Ascending aorta (tissue), 2 donors: ENCODE measurements around the gene ENO2. TPM values are rescaled to one million over a fixed set of nuclear protein-coding genes. Genes with fewer than 3 reads are reported as not detected.
"Not testable (repeated sequence)": the region's sequence is repeated elsewhere in the genome, so short reads cannot be mapped to it uniquely, and the experiment has no call there.

Source experiments
- DNase-seq, 2 donors: peaks; one replicate each; pipeline ENCODE4 v3.0.0-alpha.2; 2019; ENCODE audit warnings: low spot score in 2 of 2
- H3K27ac ChIP-seq, 2 donors: fragments of 200-600 bp; sonication (generic); one replicate each; pipeline ENCODE4 v1.5.1; 2016 to 2017; ENCODE audit warnings: mild to moderate bottlenecking in 1 of 2
- H3K27me3 ChIP-seq: fragments of 200-600 bp; sonication (generic); one replicate; pipeline ENCODE4 v1.5.1; 2017
- H3K36me3 ChIP-seq, 2 donors: fragments of 200-600 bp; sonication (generic); one replicate each; pipeline ENCODE4 v1.5.1; 2016
- H3K4me1 ChIP-seq, 2 donors: fragments of 200-600 bp; sonication (generic); one replicate each; pipeline ENCODE4 v1.5.1; 2016 to 2017; ENCODE audit warnings: mild to moderate bottlenecking in 1 of 2
- H3K4me3 ChIP-seq, 2 donors: fragments of 200-600 bp; sonication (generic); one replicate each; pipeline ENCODE4 v1.5.1; 2016 to 2017; ENCODE audit warnings: mild to moderate bottlenecking in 1 of 2
- H3K9me3 ChIP-seq, 2 donors: fragments of 200-600 bp; sonication (generic); one replicate each; pipeline ENCODE4 v1.5.1; 2016
- intact Hi-C: fragments of 100-400 bp; cut with DNase I; formaldehyde crosslinking; loops from one replicate; pipeline ENCODE4 v1.15.1; 2023
- total RNA-seq: library from RNA; depleted of rRNA; stranded (reverse); fragments of >200 nt; gene quantifications from one replicate; pipeline ENCODE4 v1.1.0, GENCODE V29; 2016
- TF ChIP-seq, protein P1 (sequence below), 3 experiments: fragments of 200-600 bp in 2 of 3; fragments of 450-650 bp in 1 of 3; sonication (generic) in 2 of 3; IDR thresholded peaks; one replicate each; pipeline ENCODE4 v1.5.1; 2016 to 2019; ENCODE audit warnings: antibody characterized with exemption in 3 of 3, mild to moderate bottlenecking in 1 of 3, moderate library complexity in 1 of 3

The ENO2 gene
- total RNA-seq, 1 donor from 2014 or later: 30.3 TPM

DNA sequence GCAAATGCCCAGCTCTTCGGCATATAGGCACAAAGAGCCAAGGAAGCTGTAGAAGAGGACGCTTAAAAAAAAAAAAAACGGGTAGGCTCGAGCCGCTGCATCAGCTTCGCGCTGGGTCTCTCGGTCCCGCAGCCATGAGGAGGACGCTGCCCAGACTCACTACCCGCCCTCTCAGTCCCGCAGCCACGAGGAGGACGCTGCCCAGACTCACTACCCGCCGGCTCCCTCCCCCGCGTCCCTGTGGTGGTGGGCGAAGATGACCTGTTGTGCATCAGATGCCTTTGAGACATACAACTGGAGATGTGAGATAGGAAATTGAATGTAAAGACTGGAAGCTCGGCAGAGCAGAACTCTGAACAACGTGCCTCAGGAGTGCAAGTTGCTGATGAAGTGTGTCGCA lies 29.8 kb upstream of the ENO2 start:
- H3K27ac ChIP-seq: no peak overlapping the region
- intact Hi-C loops: no loop called here
- TF ChIP-seq, protein P1, sequence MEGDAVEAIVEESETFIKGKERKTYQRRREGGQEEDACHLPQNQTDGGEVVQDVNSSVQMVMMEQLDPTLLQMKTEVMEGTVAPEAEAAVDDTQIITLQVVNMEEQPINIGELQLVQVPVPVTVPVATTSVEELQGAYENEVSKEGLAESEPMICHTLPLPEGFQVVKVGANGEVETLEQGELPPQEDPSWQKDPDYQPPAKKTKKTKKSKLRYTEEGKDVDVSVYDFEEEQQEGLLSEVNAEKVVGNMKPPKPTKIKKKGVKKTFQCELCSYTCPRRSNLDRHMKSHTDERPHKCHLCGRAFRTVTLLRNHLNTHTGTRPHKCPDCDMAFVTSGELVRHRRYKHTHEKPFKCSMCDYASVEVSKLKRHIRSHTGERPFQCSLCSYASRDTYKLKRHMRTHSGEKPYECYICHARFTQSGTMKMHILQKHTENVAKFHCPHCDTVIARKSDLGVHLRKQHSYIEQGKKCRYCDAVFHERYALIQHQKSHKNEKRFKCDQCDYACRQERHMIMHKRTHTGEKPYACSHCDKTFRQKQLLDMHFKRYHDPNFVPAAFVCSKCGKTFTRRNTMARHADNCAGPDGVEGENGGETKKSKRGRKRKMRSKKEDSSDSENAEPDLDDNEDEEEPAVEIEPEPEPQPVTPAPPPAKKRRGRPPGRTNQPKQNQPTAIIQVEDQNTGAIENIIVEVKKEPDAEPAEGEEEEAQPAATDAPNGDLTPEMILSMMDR (IDR thresholded peaks at IDR 0.05): no peak

GRCh38 chr12:6886206-6886999 lies 28.0 kb upstream of the ENO2 start:
- H3K27ac ChIP-seq, DNase-seq, H3K4me3 ChIP-seq, intact Hi-C loops, H3K4me1 ChIP-seq, H3K27me3 ChIP-seq, H3K9me3 ChIP-seq: not testable (repeated sequence)
- peaks cover 12 to 23% of the 10 kb centered on the region in 2 donors for H3K36me3 ChIP-seq

More for the DNA sequence above, 29.8 kb upstream of the ENO2 start:
- Histone ChIP-seq H3K9me3 (no peaks in the 10 kb centered on the region), H3K4me1 (no peaks in the 10 kb centered on the region), H3K27me3 (no peaks in the 10 kb centered on the region), H3K36me3 (peaks cover 12 to 23% of the 10 kb centered on the region in 2 donors), H3K4me3 (no peak overlapping the region)
- no peak for DNase-seq

DNA sequence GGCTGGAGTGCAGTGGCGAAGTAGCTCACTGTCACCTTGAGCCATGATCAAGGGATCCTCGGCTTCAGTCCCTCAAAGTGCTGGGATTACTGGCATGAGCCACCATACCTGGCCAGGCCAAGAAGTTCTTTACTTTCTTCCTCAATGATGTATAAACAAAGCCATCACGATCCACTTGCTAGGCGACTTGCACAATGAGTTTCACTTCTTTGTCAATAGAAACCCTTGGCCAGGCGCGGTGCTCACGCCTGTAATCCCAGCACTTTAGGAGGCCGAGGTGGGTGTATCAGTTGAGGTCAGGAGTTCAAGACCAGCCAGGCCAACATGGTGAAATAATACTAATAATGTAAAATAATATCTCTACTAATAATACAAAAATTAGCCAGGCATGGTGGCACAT lies 26.9 kb upstream of the ENO2 start:
- Histone ChIP-seq H3K4me1 (peaks cover 0 to 6% of the 10 kb centered on the region in 2 donors), H3K36me3 (peaks cover 12 to 23% of the 10 kb centered on the region in 2 donors), H3K27ac (no peak overlapping the region), H3K4me3 (no peak overlapping the region), H3K9me3 (no peaks in the 10 kb centered on the region), H3K27me3 (no peaks in the 10 kb centered on the region)
- DNase-seq: no peak
- intact Hi-C loops: no loop called here
- TF ChIP-seq, protein P1 (IDR thresholded peaks at IDR 0.05): no peak

GRCh38 chr12:6888360-6888759 lies 26.0 kb upstream of the ENO2 start:
- Histone ChIP-seq H3K27ac (no peak overlapping the region), H3K27me3 (no peaks in the 10 kb centered on the region), H3K36me3 (peaks cover 10 to 23% of the 10 kb centered on the region in 2 donors), H3K4me3 (no peak overlapping the region), H3K9me3 (no peaks in the 10 kb centered on the region), H3K4me1 (peaks cover 0 to 6% of the 10 kb centered on the region in 2 donors)
- TF ChIP-seq, protein P1 (IDR thresholded peaks at IDR 0.05): no peak
- intact Hi-C loops: no loop called here
- no peak for DNase-seq

- not testable (repeated sequence) for DNase-seq
Measured at GRCh38 chr12:6888794-6889193, 25.6 kb upstream of the ENO2 start.

DNA sequence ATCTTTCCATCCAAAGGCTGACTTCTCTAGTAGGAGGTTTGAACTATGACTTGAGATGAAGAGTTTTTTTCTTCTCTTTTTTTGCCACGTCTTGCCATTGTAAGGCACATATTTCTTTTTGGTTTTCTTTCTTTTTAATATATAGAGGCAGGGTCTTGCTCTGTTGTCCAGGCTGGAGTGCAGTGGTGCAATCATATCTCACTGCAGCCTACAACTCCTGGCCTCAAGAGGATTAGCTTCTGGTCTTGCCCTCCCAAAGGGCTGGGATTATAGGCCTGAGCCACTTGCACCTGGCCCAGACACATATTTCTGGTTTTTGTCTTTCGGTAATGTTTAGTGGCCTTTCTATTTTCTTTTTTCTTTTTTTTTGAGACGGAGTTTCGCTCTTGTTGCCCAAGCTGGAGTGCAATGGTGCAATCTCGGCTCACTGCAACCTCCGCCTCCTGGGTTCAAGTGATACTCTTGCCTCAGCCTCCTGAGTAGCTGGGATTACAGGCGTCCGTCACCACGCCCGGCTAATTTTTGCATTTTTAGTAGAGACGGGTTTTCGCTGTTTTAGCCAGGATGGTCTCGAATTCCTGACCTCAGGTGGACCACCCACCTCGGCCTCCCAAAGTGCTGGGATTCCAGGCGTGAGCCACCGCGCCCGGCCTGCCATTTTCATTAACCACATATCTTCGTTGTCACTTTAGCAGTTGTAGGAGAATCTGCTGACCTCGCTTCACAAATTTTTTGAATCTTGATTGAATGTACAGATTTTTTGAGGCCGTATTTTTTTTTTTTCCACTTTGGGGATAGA lies 24.4 kb upstream of the ENO2 start:
- H3K36me3 ChIP-seq, H3K27me3 ChIP-seq, H3K4me1 ChIP-seq, H3K4me3 ChIP-seq, DNase-seq, H3K9me3 ChIP-seq: not testable (repeated sequence)
- intact Hi-C loops: loop anchor here (2.0 kb wide), 1 partner anchor 35 kb away; no protein-coding TSS in a partner anchor
- H3K27ac ChIP-seq: peak overlapping the region; percentile 92 to 93

More at GRCh38 chr12:6888794-6889193, 25.6 kb upstream of the ENO2 start:
- intact Hi-C loops, H3K27me3 ChIP-seq, H3K4me1 ChIP-seq, H3K4me3 ChIP-seq, H3K27ac ChIP-seq, H3K9me3 ChIP-seq: not testable (repeated sequence)
- H3K36me3 ChIP-seq: peaks cover 8 to 18% of the 10 kb centered on the region in 2 donors
